ENCODE results near the gene MUC4.

Gene MUC4

DNA sequence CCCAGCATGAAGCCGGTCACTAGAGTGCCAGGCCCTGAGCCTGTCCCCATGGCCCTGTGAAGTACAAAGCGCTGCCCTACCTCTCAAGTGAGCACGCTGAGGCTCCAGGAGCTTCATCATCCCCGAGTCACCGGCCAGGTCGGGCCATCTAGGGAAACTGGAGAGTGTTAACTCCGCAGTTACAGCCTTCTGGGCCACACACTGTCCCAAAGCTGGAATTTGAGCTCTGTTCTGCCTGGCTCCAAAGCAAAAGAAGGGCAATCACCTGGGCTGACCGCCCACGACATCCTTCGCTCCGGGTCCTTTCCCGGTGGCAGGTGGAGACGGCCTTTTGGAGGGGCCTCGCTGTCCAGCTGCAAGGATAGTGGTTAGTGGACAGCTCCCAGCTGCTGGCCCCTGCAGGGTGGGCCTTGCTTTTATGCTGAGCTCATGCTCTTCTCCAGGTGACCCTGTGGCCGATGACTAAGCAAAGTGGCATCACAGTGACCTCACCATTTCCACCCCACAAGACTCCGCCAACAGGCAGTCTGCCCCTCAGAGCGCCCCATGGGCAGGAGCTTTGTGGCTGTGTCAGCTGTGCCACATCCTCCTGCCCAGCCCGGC, 3.5 kb upstream of the MUC4 start:
- H3K4me3 ChIP-seq (ENCODE audit: low read length) = no peak overlapping the region
- TF ChIP-seq, protein P1, sequence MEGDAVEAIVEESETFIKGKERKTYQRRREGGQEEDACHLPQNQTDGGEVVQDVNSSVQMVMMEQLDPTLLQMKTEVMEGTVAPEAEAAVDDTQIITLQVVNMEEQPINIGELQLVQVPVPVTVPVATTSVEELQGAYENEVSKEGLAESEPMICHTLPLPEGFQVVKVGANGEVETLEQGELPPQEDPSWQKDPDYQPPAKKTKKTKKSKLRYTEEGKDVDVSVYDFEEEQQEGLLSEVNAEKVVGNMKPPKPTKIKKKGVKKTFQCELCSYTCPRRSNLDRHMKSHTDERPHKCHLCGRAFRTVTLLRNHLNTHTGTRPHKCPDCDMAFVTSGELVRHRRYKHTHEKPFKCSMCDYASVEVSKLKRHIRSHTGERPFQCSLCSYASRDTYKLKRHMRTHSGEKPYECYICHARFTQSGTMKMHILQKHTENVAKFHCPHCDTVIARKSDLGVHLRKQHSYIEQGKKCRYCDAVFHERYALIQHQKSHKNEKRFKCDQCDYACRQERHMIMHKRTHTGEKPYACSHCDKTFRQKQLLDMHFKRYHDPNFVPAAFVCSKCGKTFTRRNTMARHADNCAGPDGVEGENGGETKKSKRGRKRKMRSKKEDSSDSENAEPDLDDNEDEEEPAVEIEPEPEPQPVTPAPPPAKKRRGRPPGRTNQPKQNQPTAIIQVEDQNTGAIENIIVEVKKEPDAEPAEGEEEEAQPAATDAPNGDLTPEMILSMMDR (conservative IDR thresholded peaks at IDR 0.05; ENCODE audit: low read length) = no peak
- no peak for DNase-seq (ENCODE audit: low read depth)

DNA sequence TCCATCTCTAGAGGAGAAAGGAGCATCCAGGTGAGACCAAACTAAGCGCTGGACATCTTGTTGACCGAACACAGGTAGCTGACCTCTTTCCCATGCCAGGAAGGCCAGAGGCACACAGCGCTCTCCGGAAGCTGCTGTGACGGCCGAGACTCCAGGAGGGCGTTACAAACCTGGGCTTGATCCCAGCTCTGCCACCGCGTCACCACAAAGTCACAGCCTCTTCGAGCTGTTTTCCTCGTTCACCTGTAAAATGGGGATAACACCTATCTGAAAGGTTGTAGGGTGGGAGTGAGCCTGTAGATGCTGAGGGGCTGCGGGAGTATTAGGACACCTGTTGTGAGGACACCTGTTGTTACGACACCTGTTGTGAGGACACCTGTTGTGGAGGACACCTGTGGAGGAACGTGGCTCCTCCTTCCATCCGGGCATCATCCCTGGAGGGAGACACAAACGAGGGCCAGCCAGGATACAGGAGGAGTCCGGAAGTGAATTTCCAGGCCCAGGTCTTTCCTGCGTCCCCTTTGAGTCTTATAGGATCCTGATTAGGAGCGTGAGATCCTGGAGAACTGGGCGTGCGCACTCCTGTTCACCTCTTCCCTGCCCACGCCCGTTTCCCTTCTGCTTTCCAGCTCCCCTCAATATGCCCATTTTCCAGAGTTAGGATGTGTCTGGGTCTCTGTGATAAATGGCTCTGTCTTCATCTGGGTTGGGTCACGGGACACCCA, 2.3 kb upstream of the MUC4 start:
- TF ChIP-seq, protein P1 (conservative IDR thresholded peaks at IDR 0.05; ENCODE audit: low read length) = no peak
- no peak for DNase-seq (ENCODE audit: low read depth)
- no peak overlapping the region for H3K4me3 ChIP-seq (ENCODE audit: low read length)

DNA sequence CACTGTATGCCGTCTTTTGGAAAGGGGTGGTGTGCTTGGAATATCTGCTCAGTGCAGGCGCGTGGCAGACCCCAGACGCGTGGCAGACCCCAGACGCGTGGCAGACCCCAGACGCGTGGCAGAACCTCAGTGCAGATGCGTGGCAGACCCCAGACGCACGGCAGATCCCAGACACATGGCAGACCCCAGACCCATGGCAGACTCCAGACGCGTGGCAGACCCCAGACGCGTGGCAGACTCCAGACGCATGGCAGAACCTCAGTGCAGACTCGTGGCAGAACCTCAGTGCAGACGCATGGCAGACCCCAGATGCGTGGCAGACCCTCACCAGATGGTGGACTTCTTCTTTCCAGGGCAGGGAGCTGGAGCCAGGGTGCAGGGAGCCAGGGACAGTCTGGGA, 637 bp upstream of the MUC4 start:
- no peak overlapping the region for H3K4me3 ChIP-seq (ENCODE audit: low read length)
- TF ChIP-seq, protein P1 (conservative IDR thresholded peaks at IDR 0.05; ENCODE audit: low read length) = no peak
- DNase-seq (ENCODE audit: low read depth) = no peak

DNA sequence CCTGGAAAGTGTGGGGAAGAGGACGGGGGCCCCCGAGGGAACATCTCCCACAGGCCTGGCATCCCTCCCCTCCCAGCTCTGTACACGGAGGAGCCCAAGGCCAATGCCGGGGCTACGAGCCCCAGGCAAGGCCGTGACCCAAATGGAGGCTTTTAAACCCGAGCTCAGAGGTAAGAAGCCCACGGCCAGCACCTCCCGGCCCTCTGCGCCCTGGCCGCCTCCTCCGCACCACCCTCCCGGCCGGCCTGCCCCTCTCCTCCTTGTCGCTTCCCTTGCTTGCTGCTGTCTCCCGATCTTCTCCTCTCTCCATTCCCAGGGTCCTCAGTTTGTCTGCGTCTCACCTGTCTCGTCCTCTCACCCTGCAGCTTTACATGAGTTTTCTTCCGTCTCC, 1.3 kb downstream of the MUC4 start:
- no peak for DNase-seq (ENCODE audit: low read depth)
- no peak overlapping the region for H3K4me3 ChIP-seq (ENCODE audit: low read length)
- TF ChIP-seq, protein P1 (conservative IDR thresholded peaks at IDR 0.05; ENCODE audit: low read length) = no peak

DNA sequence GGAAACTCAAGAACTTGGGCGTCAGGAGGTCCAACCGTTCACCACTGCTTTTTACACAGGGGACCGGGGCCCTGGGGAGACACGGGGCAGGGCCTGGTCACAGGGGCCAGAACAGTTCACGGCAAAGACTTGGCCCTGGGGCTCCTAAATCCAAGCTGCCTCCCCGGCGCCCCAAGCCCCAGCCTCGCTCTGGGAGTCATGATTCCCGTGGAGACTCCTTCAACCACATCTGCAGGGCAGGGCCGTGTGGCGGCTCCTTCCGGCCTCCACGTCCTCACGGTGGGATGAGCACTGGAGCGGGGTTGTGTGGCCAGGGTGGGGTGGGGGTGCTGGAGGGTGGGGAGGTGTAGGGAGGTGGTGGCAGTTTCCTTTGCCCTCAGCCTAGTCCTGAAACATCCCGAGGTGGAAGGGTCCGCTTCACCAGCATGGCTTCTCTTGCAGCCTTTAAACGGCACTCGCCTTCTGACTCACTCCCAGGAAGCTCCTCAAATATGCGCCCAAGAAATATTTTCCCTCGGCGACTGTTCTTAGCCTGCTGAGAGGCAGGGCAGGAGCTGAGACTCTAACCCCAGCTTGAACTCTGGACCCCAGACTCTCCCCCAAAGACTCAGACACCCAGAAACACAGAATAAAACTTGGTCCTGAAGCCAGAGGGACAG, 1.8 kb downstream of the MUC4 start:
- no peak for DNase-seq (ENCODE audit: low read depth)
- TF ChIP-seq, protein P1 (conservative IDR thresholded peaks at IDR 0.05; ENCODE audit: low read length) = no peak
- no peak overlapping the region for H3K4me3 ChIP-seq (ENCODE audit: low read length)

DNA sequence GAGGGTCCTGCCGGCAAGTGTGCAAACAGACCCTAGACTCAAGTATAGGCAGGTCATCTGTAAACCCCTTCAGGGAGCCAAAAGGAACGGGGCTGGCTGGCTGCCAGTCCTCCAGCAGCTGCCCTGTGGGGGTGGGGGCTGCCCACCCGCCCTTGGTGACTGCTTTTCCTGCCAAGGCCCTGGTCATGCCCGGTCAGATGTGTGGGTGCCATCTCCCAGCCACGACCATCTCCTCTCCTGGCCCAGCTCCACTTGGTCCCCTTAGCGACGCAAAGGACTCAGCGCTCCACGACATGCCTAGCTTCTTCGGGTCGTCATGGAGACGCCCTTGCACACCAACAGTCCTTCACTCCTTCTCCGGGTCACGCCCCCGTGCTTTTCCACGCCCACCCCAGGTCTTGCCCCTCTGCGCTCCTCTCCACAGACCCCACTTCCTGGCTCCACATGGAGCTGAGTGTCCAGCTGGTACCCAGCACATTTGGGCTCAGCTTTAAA, 2.4 kb downstream of the MUC4 start:
- DNase-seq (ENCODE audit: low read depth) = no peak
- TF ChIP-seq, protein P1 (conservative IDR thresholded peaks at IDR 0.05; ENCODE audit: low read length) = no peak
- H3K4me3 ChIP-seq (ENCODE audit: low read length) = no peak overlapping the region

All from AG10803 (cell line).